SK-N-SH treated with all-trans-retinoic acid at 6 μM for 48 hours (cell line): Measurements from ENCODE around the gene VPS35L.

Source experiments
- ARNTL ChIP-seq: fragments of 450-650 bp; formaldehyde crosslinking; IDR thresholded peaks from 2 replicates; pipeline ENCODE4 v1.5.0; 2020; ENCODE audit warnings: low read depth, mild to moderate bottlenecking, moderate library complexity, borderline replicate concordance
- BACH2 ChIP-seq: fragments of 250-450 bp; sonication (Bioruptor Pico); IDR thresholded peaks from 2 replicates; pipeline ENCODE4 v1.9.0; 2021; ENCODE audit warnings: mild to moderate bottlenecking, borderline replicate concordance
- CSDC2 ChIP-seq: fragments of 250-450 bp; sonication (Bioruptor Pico); IDR thresholded peaks from 2 replicates; pipeline ENCODE4 v1.5.0; 2020; ENCODE audit warnings: mild to moderate bottlenecking, moderate library complexity
- ZFP30 ChIP-seq: fragments of 450-650 bp; formaldehyde crosslinking; IDR thresholded peaks from 2 replicates; pipeline ENCODE4 v1.5.0; 2022; ENCODE audit warnings: mild to moderate bottlenecking, moderate library complexity
- ZNF565 ChIP-seq: fragments of 450-650 bp; formaldehyde crosslinking; conservative IDR thresholded peaks from 2 replicates; pipeline ENCODE4 v1.5.0; 2020; ENCODE audit warnings: low read depth, mild to moderate bottlenecking, moderate library complexity
- ZNF70 ChIP-seq: fragments of 450-650 bp; formaldehyde crosslinking; IDR thresholded peaks from 2 replicates; pipeline ENCODE4 v1.5.0; 2020; ENCODE audit warnings: mild to moderate bottlenecking, moderate library complexity
- ZNF8 ChIP-seq: fragments of 450-650 bp; formaldehyde crosslinking; IDR thresholded peaks from 2 replicates; pipeline ENCODE4 v1.5.0; 2020; ENCODE audit warnings: mild to moderate bottlenecking, moderate library complexity
- TF ChIP-seq, protein P1 (sequence below): fragments of 250-450 bp; sonication (Bioruptor Pico); IDR thresholded peaks from 2 replicates; pipeline ENCODE4 v1.8.0; 2020; ENCODE audit warnings: mild to moderate bottlenecking, moderate library complexity, borderline replicate concordance
- TF ChIP-seq, protein P2 (sequence below): fragments of 250-450 bp; sonication (Bioruptor Pico); IDR thresholded peaks from 2 replicates; pipeline ENCODE4 v1.8.0; 2021; ENCODE audit warnings: low read depth, mild to moderate bottlenecking, moderate library complexity, borderline replicate concordance
- TF ChIP-seq, protein P3 (sequence below): fragments of 250-450 bp; sonication (Bioruptor Pico); IDR thresholded peaks from 2 replicates; pipeline ENCODE4 v1.5.1; 2020; ENCODE audit warnings: low read depth, mild to moderate bottlenecking, moderate library complexity

DNA sequence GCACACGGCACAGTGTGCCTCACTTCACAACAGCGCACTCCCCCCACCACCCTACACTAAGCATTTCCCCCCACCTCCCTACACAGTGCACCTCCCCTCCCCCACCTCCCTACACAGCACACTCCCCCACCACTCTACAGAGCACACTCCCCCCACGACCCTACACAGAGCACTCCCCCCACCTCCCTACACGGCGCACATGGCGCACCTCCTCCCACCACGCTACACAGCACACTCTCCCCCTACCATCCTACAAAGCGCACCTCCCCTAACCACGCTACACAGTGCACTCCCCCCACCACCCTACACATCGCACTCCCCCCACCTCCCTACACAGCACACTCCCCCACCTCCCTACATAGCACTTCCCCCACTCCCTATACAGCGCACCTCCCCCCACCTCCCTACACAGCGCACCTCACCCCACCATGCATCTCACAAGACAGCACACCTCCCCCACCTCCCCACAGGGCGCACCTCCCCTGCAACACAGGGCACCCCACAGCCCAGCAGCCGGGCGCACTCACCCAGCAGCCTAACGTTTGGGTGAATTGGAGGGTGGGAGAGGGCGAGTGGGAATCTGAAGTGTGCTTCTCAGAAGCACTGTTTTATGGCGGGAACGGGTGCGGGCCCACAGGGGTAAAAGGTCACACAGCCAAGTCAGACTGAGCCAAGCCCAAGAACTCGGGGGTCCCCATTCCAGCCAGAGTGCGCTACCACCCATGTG lies 152.2 kb downstream of the VPS35L start:
- TF ChIP-seq, protein P1, sequence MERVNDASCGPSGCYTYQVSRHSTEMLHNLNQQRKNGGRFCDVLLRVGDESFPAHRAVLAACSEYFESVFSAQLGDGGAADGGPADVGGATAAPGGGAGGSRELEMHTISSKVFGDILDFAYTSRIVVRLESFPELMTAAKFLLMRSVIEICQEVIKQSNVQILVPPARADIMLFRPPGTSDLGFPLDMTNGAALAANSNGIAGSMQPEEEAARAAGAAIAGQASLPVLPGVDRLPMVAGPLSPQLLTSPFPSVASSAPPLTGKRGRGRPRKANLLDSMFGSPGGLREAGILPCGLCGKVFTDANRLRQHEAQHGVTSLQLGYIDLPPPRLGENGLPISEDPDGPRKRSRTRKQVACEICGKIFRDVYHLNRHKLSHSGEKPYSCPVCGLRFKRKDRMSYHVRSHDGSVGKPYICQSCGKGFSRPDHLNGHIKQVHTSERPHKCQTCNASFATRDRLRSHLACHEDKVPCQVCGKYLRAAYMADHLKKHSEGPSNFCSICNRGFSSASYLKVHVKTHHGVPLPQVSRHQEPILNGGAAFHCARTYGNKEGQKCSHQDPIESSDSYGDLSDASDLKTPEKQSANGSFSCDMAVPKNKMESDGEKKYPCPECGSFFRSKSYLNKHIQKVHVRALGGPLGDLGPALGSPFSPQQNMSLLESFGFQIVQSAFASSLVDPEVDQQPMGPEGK (CRISPR knock-in tag): no peak
- TF ChIP-seq ZNF565 (no peak), ZFP30 (CRISPR knock-in tag) (no peak), BACH2 (CRISPR knock-in tag) (no peak), ARNTL (CRISPR knock-in tag) (no peak), CSDC2 (CRISPR knock-in tag) (no peak), ZNF70 (no peak), ZNF8 (no peak)
- TF ChIP-seq, protein P2, sequence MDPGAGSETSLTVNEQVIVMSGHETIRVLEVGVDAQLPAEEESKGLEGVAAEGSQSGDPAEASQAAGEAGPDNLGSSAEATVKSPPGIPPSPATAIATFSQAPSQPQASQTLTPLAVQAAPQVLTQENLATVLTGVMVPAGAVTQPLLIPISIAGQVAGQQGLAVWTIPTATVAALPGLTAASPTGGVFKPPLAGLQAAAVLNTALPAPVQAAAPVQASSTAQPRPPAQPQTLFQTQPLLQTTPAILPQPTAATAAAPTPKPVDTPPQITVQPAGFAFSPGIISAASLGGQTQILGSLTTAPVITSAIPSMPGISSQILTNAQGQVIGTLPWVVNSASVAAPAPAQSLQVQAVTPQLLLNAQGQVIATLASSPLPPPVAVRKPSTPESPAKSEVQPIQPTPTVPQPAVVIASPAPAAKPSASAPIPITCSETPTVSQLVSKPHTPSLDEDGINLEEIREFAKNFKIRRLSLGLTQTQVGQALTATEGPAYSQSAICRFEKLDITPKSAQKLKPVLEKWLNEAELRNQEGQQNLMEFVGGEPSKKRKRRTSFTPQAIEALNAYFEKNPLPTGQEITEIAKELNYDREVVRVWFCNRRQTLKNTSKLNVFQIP: no peak
- TF ChIP-seq, protein P3, sequence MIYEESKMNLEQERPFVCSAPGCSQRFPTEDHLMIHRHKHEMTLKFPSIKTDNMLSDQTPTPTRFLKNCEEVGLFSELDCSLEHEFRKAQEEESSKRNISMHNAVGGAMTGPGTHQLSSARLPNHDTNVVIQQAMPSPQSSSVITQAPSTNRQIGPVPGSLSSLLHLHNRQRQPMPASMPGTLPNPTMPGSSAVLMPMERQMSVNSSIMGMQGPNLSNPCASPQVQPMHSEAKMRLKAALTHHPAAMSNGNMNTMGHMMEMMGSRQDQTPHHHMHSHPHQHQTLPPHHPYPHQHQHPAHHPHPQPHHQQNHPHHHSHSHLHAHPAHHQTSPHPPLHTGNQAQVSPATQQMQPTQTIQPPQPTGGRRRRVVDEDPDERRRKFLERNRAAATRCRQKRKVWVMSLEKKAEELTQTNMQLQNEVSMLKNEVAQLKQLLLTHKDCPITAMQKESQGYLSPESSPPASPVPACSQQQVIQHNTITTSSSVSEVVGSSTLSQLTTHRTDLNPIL (CRISPR knock-in tag): no peak
